ENCODE results near the gene ARMCX4. TPM values are rescaled to one million over a fixed set of nuclear protein-coding genes. Genes with fewer than 3 reads are reported as not detected.
"Not testable (repeated sequence)": the region's sequence is repeated elsewhere in the genome, so short reads cannot be mapped to it uniquely, and the experiment has no call there.

ARMCX4 gene
- 13.5 TPM for total RNA-seq

DNA sequence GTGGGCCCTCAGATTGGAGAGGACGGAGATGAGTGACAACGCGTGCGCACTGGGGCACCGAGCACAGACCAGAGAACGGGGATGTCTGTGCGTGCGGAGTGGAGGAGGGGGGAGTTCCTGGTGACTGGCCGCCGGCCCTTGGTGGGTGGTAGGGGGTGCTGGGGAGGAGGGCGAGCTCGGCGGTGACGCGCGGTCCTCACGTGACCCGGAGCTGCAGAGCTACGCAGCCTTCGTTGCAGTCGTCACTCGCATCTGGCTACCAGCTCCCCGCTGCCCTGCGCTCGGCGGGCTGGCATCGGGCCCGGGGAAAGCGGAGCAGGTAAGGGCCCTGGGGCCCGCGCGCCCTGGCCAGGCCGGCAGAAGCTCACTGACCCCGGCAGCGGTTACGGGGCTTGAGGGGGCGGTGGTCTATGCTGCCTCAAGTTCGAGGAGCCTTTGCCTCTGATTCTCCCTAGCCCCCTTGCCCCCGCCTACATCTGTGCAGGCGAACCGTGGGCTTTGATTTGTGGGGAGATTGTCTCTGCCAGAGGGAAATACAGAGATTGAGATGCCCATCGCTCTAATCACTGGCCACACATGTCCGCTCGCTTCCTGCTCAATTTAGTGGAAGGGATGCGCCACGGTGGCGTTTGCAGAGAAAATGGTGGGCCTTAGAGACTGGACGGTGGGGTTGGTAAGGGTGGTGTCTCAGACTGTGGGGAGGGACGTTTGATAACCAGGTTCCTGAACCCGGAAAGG is at the start of gene ARMCX4:
Gene ARMCX4, plus strand, starts transcription at position 245 of the 738 bp plus-strand sequence. CDS start 3,134 bp downstream, outside the sequence.
- peak; percentile 41 for DNase-seq

DNA sequence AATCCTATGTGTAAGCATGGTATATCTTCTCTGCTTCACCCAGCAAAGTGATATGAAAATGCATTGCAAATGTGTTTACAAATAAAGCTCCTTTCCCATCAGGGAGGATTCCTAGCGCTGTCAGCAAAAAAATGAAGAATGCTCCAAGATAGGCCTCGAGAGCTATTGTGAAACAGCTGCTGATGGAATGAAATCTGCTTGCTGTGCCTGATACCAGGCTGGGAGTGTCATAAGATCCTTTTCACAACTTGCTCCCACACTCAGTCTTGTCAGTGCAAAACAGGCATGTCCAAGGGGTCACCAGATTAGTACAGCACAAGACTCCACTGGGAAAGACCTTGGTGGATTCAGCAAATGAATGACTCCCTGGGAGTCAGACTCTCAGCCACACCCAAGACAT is 43.2 kb upstream of the ARMCX4 start:
- DNase-seq, result no peak

DNA sequence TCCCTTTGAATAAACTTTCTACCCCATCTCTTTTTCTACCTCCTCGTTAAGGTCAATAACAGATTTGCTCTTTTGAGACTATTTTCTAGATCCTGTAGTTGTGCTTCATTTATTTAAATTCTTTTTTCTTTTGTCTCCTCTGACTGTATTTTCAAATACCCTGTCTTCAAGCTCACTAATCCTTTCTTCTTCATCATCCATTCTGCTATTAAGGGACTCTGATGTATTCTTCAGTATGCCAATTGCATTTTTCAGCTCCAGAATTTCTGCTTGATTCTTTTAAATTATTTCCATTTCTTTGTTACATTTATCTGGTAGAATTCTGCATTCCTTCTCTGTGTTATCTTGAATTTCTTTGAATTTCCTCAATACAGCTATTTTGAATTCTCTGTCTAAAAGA is 36.0 kb upstream of the ARMCX4 start:
- no peak for DNase-seq

DNA sequence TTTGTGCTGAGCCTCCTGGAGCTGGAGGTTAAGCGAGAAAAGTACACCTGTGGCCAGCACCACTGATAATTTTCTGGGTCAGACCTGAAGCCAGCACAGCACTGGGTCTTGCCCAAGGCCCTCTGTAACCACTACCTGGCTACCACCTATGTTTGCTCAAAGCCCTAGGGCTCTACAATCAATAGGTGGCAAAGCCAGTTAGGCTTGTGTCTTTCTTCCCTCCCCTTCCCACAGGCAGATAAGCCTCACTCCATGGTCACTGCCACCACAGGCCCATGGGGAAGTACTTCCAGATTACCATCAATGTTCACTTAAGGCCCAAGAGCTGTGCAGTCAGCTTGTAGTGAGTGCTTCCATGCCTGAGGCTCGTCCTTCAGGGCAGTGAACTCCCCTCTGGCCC is 35.2 kb upstream of the ARMCX4 start:
- no peak for DNase-seq

DNA sequence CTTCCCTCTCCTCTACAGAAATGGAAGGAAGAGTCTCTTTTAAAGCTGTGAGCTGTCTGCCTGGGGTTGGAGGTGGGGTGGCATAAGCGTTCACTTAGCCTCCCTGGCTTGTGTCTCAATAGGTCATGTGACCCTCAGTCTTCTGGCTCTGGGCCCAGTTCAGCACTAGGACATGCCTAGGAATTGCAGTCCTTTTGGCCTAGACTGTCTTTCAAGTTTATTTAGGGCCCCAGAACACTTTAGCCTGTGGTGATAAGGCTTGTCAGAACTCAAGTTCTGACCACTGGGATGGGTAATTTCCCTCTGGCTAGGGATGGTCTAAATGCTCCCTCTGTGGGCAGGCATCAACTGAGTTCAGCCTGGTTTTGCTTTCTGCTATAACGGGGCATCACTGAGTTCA is 34.3 kb upstream of the ARMCX4 start:
- DNase-seq, result no peak

DNA sequence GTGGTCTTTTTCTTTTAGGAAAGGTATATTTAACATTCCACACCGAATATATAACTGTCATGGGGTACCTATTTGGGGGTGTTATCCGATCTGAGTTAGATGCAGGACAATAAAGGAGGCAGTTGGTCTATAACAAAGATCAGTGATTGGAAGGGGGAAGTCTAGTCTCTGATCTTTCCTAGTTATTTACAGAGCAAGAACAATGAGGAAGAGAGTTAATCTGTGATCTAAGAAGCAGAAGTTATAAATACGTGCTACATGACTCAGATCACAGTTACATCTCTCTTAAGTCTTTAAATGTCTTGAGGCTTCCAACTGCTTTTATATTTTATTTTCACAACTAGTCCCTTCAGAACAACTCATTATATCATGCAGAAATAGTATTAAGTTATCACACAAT is 33.2 kb upstream of the ARMCX4 start:
- DNase-seq, result no peak

DNA sequence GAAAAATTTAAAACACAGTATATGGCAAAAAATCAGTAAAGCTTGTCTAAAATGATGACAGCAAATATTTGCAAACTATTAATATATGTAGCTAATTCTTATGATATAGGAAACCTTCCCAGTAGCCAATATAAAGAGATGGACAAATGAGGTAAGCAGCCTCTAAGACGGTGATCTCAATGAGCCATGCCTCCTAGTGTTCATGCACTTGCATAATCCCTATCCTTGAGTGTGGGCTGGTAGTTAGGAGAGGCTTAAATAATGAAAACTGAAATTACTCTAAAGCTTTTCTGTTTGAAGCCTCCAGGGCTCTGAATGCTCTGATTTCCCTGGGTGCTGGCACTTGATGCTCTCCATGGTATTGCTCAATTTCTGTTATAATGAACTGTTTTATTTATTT is 24.6 kb upstream of the ARMCX4 start:
- no peak for DNase-seq

DNA sequence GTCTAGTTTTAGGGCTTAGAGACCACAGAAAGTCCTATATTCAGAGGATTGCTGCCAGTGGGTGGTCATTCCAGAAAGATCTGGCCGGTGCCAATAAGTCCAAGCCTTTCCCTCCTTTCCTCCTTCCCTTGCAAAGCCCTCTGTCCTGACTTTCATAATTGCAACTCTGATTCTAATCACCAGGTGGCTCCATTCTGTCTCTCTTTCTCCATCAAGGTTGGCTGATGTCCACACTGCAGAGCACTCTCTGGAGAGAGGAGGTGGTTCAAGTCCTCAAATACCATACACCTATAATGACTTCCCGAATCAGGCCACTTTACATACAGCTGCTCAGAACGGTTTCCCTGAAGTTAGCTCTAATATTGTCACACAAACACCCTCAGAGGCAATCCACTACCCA is 22.4 kb upstream of the ARMCX4 start:
- DNase-seq, result no peak

DNA sequence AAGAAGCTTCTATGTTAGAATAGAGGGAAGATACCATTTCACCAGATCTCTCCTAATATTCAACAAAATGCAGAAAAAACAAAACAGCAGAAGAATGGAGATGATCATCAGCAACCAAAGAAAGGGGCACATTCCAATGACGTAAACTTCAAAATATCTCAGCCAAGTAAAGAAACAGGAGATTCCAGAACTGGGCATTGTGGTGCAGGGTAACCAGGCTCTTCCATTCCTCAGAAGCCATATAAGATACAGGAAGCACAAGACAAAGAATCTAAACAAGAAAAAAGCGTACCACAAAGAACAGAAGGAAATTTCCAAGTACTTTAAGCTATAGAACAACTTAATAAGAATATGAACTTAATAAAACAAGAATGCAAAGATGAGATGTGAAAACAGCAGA is 6.9 kb upstream of the ARMCX4 start:
- DNase-seq, result no peak

DNA sequence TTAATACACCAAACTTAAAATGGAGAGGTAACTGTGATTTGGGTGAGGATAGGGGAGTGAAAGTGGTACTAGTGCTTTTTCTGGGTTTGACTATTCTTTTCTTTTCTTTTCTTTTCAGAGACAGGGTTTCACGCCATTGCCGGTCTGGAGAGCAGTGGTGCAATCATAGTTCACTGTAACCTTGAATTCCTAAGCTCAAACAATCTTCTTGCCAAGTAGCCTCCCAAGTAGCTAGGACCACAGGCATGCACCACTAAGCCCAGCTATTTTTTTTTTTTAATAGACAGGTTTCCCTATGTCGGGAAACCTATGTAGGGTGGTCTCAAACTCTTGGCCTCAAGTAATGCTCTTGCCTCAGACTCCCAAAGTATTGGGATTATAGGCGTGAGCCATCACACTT is 3.0 kb upstream of the ARMCX4 start:
- no peak for DNase-seq

DNA sequence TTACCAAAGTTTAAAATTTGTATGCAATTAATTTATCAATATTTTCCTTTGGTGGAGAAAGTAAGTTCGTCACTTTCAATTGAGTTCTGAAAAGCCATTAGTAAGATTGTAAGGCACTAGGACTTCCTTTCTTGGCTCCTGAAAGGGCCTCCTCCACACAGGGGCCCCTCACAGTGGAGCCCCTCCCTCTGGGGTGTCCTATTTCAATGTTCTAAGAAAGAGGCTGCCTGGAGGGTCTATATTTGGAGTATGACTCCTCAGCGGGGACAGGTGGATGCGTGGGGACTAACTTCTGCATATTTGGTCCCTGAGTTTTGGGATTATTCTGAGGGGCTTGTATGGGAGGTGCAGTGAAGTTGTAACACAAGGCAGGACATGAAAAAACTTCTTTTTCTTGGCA is 1.6 kb upstream of the ARMCX4 start:
- DNase-seq, result no peak

DNA sequence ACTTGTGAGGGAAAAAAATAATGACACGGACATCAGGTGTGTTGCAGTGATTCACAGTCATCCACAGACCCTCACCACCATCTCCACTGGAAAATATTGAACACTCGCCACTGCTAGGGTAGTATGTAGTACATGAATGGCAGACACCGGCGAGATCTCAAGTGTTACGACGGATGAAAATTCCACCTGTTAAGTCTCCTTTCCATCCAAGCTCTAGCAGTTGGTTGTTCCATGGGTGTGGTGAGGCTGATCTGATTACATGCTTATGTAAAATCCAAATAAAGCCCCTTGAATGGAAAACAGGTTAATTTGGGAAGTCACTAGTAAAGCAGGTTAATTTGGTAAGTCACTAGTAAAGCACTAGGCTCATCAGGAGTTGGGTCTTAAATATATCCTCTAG is 1.1 kb upstream of the ARMCX4 start:
- no peak for DNase-seq

DNA sequence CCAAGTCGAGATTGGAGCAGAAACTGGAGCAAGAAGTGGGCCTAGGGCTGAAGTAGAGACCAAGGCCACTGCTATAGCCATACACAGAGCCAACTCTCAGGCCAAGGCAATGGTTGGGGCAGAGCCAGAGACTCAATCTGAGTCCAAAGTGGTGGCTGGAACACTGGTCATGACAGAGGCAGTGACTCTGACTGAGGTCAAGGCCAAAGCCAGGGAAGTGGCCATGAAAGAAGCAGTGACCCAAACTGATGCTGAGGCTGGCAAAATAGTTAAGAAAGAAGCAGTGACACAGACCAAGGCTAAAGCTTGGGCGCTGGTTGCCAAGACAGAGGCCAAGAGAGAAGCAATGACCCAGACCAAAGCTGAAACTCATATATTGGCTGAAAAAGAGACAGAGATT is 3.5 kb downstream of the ARMCX4 start:
- no peak for DNase-seq

DNA sequence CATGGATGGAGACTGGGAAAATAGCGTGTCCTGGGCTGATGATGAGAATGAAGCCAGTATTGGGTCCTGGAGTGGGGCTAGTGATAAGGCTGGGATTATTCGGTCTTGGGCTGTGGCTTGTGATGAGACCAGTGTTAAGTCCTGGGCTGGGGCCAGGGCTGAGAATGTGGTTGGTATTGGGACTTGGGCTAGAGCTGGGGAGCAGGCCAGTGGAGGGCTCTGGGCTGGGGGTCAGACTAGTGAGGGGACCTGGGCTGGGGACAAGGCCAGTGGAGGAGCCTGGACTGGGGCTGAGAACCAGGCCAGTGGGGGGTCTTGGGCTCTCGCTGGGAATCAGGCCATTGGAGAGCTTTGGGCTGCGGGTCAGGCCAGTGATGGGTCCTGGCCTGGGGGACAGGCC is 6.7 kb downstream of the ARMCX4 start:
- no peak for DNase-seq

DNA sequence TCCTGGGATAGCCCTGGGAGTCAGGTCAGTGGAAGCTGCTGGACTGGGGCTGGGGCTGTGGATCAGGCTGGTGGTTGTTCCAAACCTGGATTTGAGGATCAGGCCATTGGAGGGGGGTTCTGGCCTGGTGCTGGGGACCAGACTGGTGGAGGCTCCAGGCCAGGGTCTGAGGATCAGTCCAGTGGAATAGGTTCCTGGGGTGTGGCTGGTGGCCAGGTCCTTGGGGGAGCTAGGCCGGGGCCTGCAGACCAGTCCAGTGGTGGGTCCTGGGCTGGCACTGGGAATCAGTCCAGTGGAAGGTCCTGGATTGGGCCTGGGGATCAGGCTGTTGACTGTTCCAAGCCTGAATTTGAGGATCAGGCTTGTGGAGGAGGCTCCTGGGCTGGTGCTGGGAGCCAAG is 8.0 kb downstream of the ARMCX4 start:
- no peak for DNase-seq

DNA sequence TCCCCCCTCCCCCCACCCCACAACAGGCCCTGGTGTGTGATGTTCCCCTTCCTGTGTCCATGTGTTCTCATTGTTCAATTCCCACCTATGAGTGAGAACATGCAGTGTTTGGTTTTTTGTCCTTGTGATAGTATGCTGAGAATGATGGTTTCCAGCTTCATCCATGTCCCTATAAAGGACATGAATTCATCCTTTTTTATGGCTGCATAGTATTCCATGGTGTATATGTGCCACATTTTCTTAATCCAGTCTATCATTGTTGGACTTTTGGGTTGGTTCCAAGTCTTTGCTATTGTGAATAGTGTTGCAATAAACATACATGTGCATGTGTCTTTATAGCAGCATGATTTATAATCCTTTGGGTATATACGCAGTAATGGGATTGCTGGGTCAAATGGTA is 17.7 kb downstream of the ARMCX4 start:
- DNase-seq, result not testable (repeated sequence)

DNA sequence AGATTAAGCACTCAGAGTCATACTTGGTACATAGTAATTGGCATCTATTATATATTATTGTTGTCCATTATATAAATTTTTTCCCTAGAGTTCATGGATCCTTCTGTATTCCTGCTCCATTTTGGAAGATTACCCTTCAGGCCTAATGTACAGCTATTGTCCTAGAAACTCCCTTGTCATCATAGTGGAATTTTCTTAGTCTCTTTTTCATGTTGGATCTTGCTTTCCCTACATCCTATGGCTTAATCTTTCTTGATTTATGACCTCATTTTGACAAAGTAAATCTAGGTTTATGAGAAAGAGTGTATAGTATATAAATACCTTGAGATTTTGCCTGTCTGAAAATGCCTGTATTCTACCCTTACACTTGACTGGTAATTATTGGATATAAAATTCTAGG is 22.1 kb downstream of the ARMCX4 start:
- DNase-seq, result no peak

DNA sequence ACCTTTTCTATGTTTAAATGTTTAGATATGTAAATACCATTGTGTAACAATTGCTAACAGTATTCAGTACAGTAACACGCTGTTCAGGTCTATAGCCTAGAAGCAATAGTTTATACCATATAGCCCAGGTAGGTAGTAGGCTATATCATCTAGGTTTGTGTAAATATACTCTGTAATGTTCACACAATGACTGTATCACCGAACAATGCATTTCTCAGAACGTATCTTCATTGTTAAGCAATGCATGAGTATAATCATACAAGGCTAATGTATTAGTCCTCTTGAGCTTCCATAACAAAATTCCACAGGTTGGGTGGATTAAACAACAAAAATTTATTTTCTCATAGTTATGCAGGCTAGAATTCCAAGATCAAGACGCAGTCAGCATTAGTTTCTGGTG is 22.7 kb downstream of the ARMCX4 start:
- no peak for DNase-seq

DNA sequence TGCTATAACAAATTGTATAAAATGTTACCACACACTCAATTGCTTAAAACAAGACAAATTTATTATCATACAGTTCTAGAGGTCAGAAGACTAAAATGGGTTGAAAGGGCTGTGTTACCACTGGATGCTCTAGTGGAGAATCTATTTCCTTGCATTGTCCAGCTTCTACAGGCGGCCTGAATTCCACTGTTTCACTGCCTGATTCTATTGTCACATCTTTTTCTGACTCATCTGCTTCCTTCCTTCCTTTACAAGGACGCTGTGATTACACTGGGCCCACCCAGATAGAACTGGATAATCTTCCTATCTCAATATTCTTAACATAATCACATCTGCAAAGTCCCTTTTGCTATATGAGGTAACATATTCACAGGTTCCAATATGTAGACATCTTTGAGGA is 45.7 kb downstream of the ARMCX4 start:
- no peak for DNase-seq

Other genes with a start within 250 kb of the ARMCX4 start
- 0.20 TPM for gene TAF7L, start 194.1 kb upstream of the ARMCX4 start, total RNA-seq
- 5.0 TPM for gene TIMM8A, start 136.7 kb upstream of the ARMCX4 start, total RNA-seq
- gene BTK, start 99.3 kb upstream of the ARMCX4 start, total RNA-seq, result 8.2 TPM
- gene RPL36A, start 94.4 kb upstream of the ARMCX4 start, total RNA-seq, result 432 TPM
- gene GLA, start 77.5 kb upstream of the ARMCX4 start, total RNA-seq, result 18.5 TPM
- 68.6 TPM for gene HNRNPH2, start 77.2 kb upstream of the ARMCX4 start, total RNA-seq
- gene ARMCX1, start 65.1 kb downstream of the ARMCX4 start, total RNA-seq, result 60.7 TPM
- gene ARMCX6, start 132.5 kb downstream of the ARMCX4 start, total RNA-seq, result 30.0 TPM
- 66.8 TPM for gene ARMCX3, start 137.7 kb downstream of the ARMCX4 start, total RNA-seq
- gene ARMCX2, start 174.4 kb downstream of the ARMCX4 start, total RNA-seq, result 40.1 TPM

Measured in skin of body (tissue), 2 donors.